Right atrium auricular region (tissue), 2 donors: ENCODE results near the gene MYO18B. TPM values are rescaled to one million over a fixed set of nuclear protein-coding genes. Genes with fewer than 3 reads are reported as not detected.
A peak's percentile ranks its signal among the peaks of the same experiment; 100 is the strongest.

ENCODE experiments used
- DNase-seq: peaks from one replicate; pipeline ENCODE4 v3.0.0-alpha.2; 2019; ENCODE audit warnings: low spot score
- H3K27ac ChIP-seq, 2 donors: fragments of 200-600 bp; sonication (generic); 1 replicate in 1 of 2; 2 replicates in 1 of 2; pipeline ENCODE4 v1.5.1; 2016 to 2019
- H3K27me3 ChIP-seq, 2 donors: fragments of 200-600 bp; sonication (generic); one replicate each; pipeline versions ENCODE4 v1.5.1 to v1.6.0; 2017 to 2019
- H3K36me3 ChIP-seq: fragments of 200-600 bp; sonication (generic); one replicate; pipeline ENCODE4 v1.5.1; 2016
- H3K4me1 ChIP-seq, 2 donors: fragments of 200-600 bp; sonication (generic); one replicate each; pipeline versions ENCODE4 v1.5.1 to v1.6.0; 2017 to 2019
- H3K4me3 ChIP-seq, 2 donors: fragments of 200-600 bp; sonication (generic); 1 replicate in 1 of 2; 2 replicates in 1 of 2; pipeline ENCODE4 v1.5.1; 2017 to 2019; ENCODE audit warnings: mild to moderate bottlenecking in 1 of 2, moderate library complexity in 1 of 2
- H3K9me3 ChIP-seq, 2 donors: fragments of 200-600 bp; sonication (generic); one replicate each; pipeline ENCODE4 v1.5.1; 2019
- CTCF ChIP-seq, 2 donors: fragments of 200-600 bp; sonication (generic); IDR thresholded peaks; one replicate each; pipeline ENCODE4 v1.5.1; 2019; ENCODE audit warnings: antibody characterized with exemption in 2 of 2
- total RNA-seq, 2 donors: library from RNA; depleted of rRNA; stranded (reverse); fragments of >200 nt; gene quantifications; one replicate each; pipeline ENCODE4 v1.1.0, GENCODE V29; 2016

The MYO18B gene
- total RNA-seq, 2 donors from 2014 or later = 119 to 247 TPM

- no peak for DNase-seq
- Histone ChIP-seq H3K4me1 (peaks cover 0 to 15% of the 10 kb centered on the region in 2 donors), H3K27ac (peak overlapping the region in 1 of 2 donors; percentile 23), H3K9me3 (no peaks in the 10 kb centered on the region), H3K4me3 (no peak overlapping the region), H3K36me3 (peaks cover 74% of the 10 kb centered on the region), H3K27me3 (no peaks in the 10 kb centered on the region)
- TF ChIP-seq CTCF (IDR thresholded peaks at IDR 0.05) = no peak
Observed at GRCh38 chr22:25837288-25837900, 95.4 kb downstream of the MYO18B start.

GRCh38 chr22:25838960-25839741 lies 97.2 kb downstream of the MYO18B start:
- no peaks in the 10 kb centered on the region for H3K9me3 ChIP-seq
- H3K36me3 ChIP-seq = peaks cover 71% of the 10 kb centered on the region
- no peaks in the 10 kb centered on the region for H3K27me3 ChIP-seq
- no peak for DNase-seq
- no peak overlapping the region for H3K27ac ChIP-seq
- peaks cover 0 to 8% of the 10 kb centered on the region in 2 donors for H3K4me1 ChIP-seq
- H3K4me3 ChIP-seq = no peak overlapping the region
- no peak for TF ChIP-seq CTCF (IDR thresholded peaks at IDR 0.05)

- TF ChIP-seq CTCF (IDR thresholded peaks at IDR 0.05) = no peak
- Histone ChIP-seq H3K4me1 (peaks cover 0 to 8% of the 10 kb centered on the region in 2 donors), H3K27ac (peak overlapping the region in 1 of 2 donors; percentile 23), H3K27me3 (no peaks in the 10 kb centered on the region), H3K9me3 (no peaks in the 10 kb centered on the region), H3K4me3 (no peak overlapping the region), H3K36me3 (peaks cover 71% of the 10 kb centered on the region)
- no peak for DNase-seq
Observed at GRCh38 chr22:25839755-25840154, 97.8 kb downstream of the MYO18B start.

- H3K36me3 ChIP-seq = peaks cover 71% of the 10 kb centered on the region
- no peak overlapping the region for H3K4me3 ChIP-seq
- H3K9me3 ChIP-seq = no peaks in the 10 kb centered on the region
- TF ChIP-seq CTCF (IDR thresholded peaks at IDR 0.05) = no peak
- peak overlapping the region in 1 of 2 donors; percentile 23 for H3K27ac ChIP-seq
- no peak for DNase-seq
- no peaks in the 10 kb centered on the region for H3K27me3 ChIP-seq
- H3K4me1 ChIP-seq = peaks cover 0 to 8% of the 10 kb centered on the region in 2 donors
Observed at GRCh38 chr22:25840167-25840566, 98.2 kb downstream of the MYO18B start.

- peaks cover 71% of the 10 kb centered on the region for H3K36me3 ChIP-seq
- no peak overlapping the region for H3K27ac ChIP-seq
- DNase-seq = no peak
- H3K27me3 ChIP-seq = no peaks in the 10 kb centered on the region
- no peak overlapping the region for H3K4me3 ChIP-seq
- H3K9me3 ChIP-seq = no peaks in the 10 kb centered on the region
- peaks cover 0 to 8% of the 10 kb centered on the region in 2 donors for H3K4me1 ChIP-seq
- no peak for TF ChIP-seq CTCF (IDR thresholded peaks at IDR 0.05)
Observed at GRCh38 chr22:25840891-25841290, 98.9 kb downstream of the MYO18B start.
